HCT116 (cell line): ENCODE results near the gene MAGEF1. TPM values are rescaled to one million over a fixed set of nuclear protein-coding genes. Genes with fewer than 3 reads are reported as not detected.

Experiments used
- ATAC-seq: fragments of 200-7000 bp; cut with Tn5 transposase; 2 replicates; pipeline ENCODE4 v1.9.1; 2020; ENCODE audit warnings: mild to moderate bottlenecking, moderate library complexity
- BruUV-seq: library from RNA; stranded (reverse); fragments of 400-500 nt; replicated peaks from 2 replicates; lab custom pipeline; 2021; lab: Mats Ljungman, UMichigan
- CTCF ChIA-PET: fragments of 300-600 bp; sonication (Branson Sonifier 250); formaldehyde crosslinking; loops from one replicate; lab custom pipeline; 2021; ENCODE audit warnings: antibody characterized with exemption; lab: Charles Lee
- POLR2A ChIA-PET: fragments of 300-600, 350-600 bp; sonication (Branson Sonifier 250); formaldehyde crosslinking; loops from one replicate; lab custom pipeline; 2021; ENCODE audit warnings: antibody characterized with exemption; lab: Charles Lee
- RAD21 ChIA-PET, 2 experiments: fragments of 300-600 bp; sonication (Branson Sonifier 250); formaldehyde crosslinking; loops; one replicate each; lab custom pipeline; 2023; ENCODE audit warnings: low total read pairs in 2 of 2; ENCODE audit not compliant: uncharacterized antibody in 2 of 2, unreplicated experiment in 2 of 2, low non-redundant PET in 1 of 2; lab: Charles Lee
- DNase-seq: peaks from one replicate; pipeline ENCODE4 v3.0.0-alpha.2; 2010; ENCODE audit warnings: low read depth, low spot score
- H2AFZ ChIP-seq: fragments of 200-600 bp; shearing (Covaris generic), sonication (generic); 2 replicates; pipeline ENCODE4 v1.6.1; 2017; ENCODE audit warnings: low read depth, mixed run types, mixed read lengths, antibody characterized with exemption, low read length; ENCODE audit not compliant: poor library complexity, severe bottlenecking
- H3K27ac ChIP-seq: 2 replicates; pipeline ENCODE4 v1.5.1; 2012; ENCODE audit warnings: low read depth, low read length
- H3K27me3 ChIP-seq: fragments of 200-600 bp; sonication (generic); 2 replicates; pipeline ENCODE4 v1.6.1; 2016; ENCODE audit warnings: mixed run types, low read length, mixed read lengths; ENCODE audit not compliant: insufficient read depth
- H3K36me3 ChIP-seq, 2 experiments: fragments of 200-500 bp in 1 of 2; fragments of 200-600 bp in 1 of 2; sonication (Bioruptor generic) in 1 of 2; sonication (generic) in 1 of 2; 2 replicates each; pipeline versions ENCODE4 v1.5.1 to v1.6.1; 2014 to 2016; ENCODE audit warnings: low read length in 2 of 2, inconsistent platforms in 1 of 2, mixed read lengths in 1 of 2, mixed run types in 1 of 2; ENCODE audit not compliant: insufficient read depth in 2 of 2, control insufficient read depth in 1 of 2
- H3K4me1 ChIP-seq, 2 experiments: fragments of 200-600 bp in 1 of 2; sonication (generic) in 1 of 2; 2 replicates each; pipeline versions ENCODE4 v1.5.1 to v1.6.1; 2012 to 2017; ENCODE audit warnings: low read length in 2 of 2, inconsistent platforms in 1 of 2, mild to moderate bottlenecking in 1 of 2, mixed read lengths in 1 of 2, mixed run types in 1 of 2, moderate library complexity in 1 of 2; ENCODE audit not compliant: insufficient read depth in 2 of 2, control insufficient read depth in 1 of 2
- H3K4me2 ChIP-seq: fragments of 200-600 bp; sonication (generic); 2 replicates; pipeline ENCODE4 v1.6.1; 2017; ENCODE audit warnings: mixed run types, low read length, mixed read lengths
- H3K4me3 ChIP-seq, 2 experiments: fragments of 200-600 bp in 1 of 2; sonication (generic) in 1 of 2; replicated peaks in 1 of 2; 2 replicates each; pipeline ENCODE4 v1.5.1; 2011 to 2016; ENCODE audit warnings: low read length in 2 of 2, control low read depth in 1 of 2, low read depth in 1 of 2, mild to moderate bottlenecking in 1 of 2, mixed read lengths in 1 of 2, mixed run types in 1 of 2
- H3K79me2 ChIP-seq: fragments of 200-600 bp; sonication (generic); 2 replicates; pipeline ENCODE4 v1.6.1; 2017; ENCODE audit warnings: mild to moderate bottlenecking, mixed run types, low read length, moderate library complexity, mixed read lengths; ENCODE audit not compliant: insufficient read depth
- H3K9ac ChIP-seq: fragments of 200-600 bp; sonication (generic); 2 replicates; pipeline ENCODE4 v1.6.1; 2016; ENCODE audit warnings: low read length, mixed read lengths
- H3K9me2 ChIP-seq: fragments of 200-600 bp; sonication (generic), shearing (Covaris generic); 2 replicates; pipeline ENCODE4 v1.6.1; 2017; ENCODE audit warnings: mixed run types, mild to moderate bottlenecking, moderate library complexity; ENCODE audit not compliant: insufficient read depth
- H3K9me3 ChIP-seq, 2 experiments: fragments of 200-500 bp in 1 of 2; fragments of 200-600 bp in 1 of 2; sonication (Bioruptor generic) in 1 of 2; sonication (generic) in 1 of 2; 2 replicates each; pipeline ENCODE4 v1.6.1; 2014 to 2017; ENCODE audit warnings: low read length in 2 of 2, mixed read lengths in 2 of 2, inconsistent platforms in 1 of 2, low read depth in 1 of 2, mild to moderate bottlenecking in 1 of 2, mixed run types in 1 of 2, moderate library complexity in 1 of 2; ENCODE audit not compliant: control insufficient read depth in 1 of 2, insufficient read depth in 1 of 2
- H4K20me1 ChIP-seq: fragments of 200-600 bp; sonication (generic), shearing (Covaris generic); 2 replicates; pipeline ENCODE4 v1.6.1; 2017; ENCODE audit warnings: mixed run types, mild to moderate bottlenecking, moderate library complexity; ENCODE audit not compliant: insufficient read depth
- CBX3 ChIP-seq: IDR thresholded peaks from 2 replicates; pipeline ENCODE4 v1.6.1; 2012; ENCODE audit warnings: low read depth
- ELF1 ChIP-seq: IDR thresholded peaks from 2 replicates; pipeline ENCODE4 v1.6.1; 2012; ENCODE audit warnings: low read depth, borderline replicate concordance
- EZH2 ChIP-seq: fragments of 200-600 bp; sonication (generic); IDR thresholded peaks from 2 replicates; pipeline ENCODE4 v1.6.1; 2017; ENCODE audit warnings: antibody characterized with exemption, mixed run types
- EZH2phosphoT487 ChIP-seq: fragments of 200-600 bp; IDR thresholded peaks from 2 replicates; pipeline ENCODE4 v1.6.1; 2018; ENCODE audit warnings: antibody characterized with exemption, borderline replicate concordance
- FOSL1 ChIP-seq: IDR thresholded peaks from 2 replicates; pipeline ENCODE4 v1.6.1; 2012; ENCODE audit warnings: low read depth
- POLR2A ChIP-seq: IDR thresholded peaks from 2 replicates; pipeline ENCODE4 v1.7.0; 2011; ENCODE audit warnings: borderline replicate concordance; ENCODE audit not compliant: insufficient read depth, insufficient read length; ENCODE audit errors: extremely low read depth
- POLR2AphosphoS5 ChIP-seq: IDR thresholded peaks from 2 replicates; pipeline ENCODE4 v1.6.1; 2011; ENCODE audit warnings: mild to moderate bottlenecking, low read depth, low read length, moderate library complexity
- RAD21 ChIP-seq: IDR thresholded peaks from 2 replicates; pipeline ENCODE4 v1.6.1; 2012; ENCODE audit warnings: low read depth, mild to moderate bottlenecking
- SIN3A ChIP-seq: IDR thresholded peaks from 2 replicates; pipeline ENCODE4 v1.6.1; 2012; ENCODE audit warnings: low read depth
- SP1 ChIP-seq: IDR thresholded peaks from 2 replicates; pipeline ENCODE4 v1.6.1; 2012; ENCODE audit warnings: low read depth
- SRF ChIP-seq: IDR thresholded peaks from 2 replicates; pipeline ENCODE4 v1.6.1; 2012; ENCODE audit warnings: low read depth
- TCF7L2 ChIP-seq: IDR thresholded peaks from 2 replicates; pipeline ENCODE4 v1.7.0; 2011; ENCODE audit warnings: borderline replicate concordance, inconsistent platforms; ENCODE audit not compliant: insufficient read depth, insufficient read length; ENCODE audit errors: extremely low read depth
- YY1 ChIP-seq: IDR thresholded peaks from 2 replicates; pipeline ENCODE4 v1.6.1; 2011; ENCODE audit warnings: low read length, low read depth, moderate library complexity, mild to moderate bottlenecking; ENCODE audit not compliant: insufficient replicate concordance; ENCODE audit errors: extremely low read depth
- ZNF274 ChIP-seq: fragments of 200-500 bp; sonication (Bioruptor generic); IDR thresholded peaks from 2 replicates; pipeline ENCODE4 v1.6.1; 2014; ENCODE audit warnings: mild to moderate bottlenecking, low read depth, low read length, inconsistent platforms
- intact Hi-C: fragments of 100-400 bp; cut with micrococcal nuclease; formaldehyde crosslinking; loops from 2 replicates; pipeline ENCODE4 v1.10.0; 2022
- total RNA-seq: library from RNA; stranded (reverse); gene quantifications from one replicate; pipeline ENCODE4 v1.2.1, GENCODE V29; 2021; ENCODE audit not compliant: unreplicated experiment
- TF ChIP-seq, protein P1 (sequence below): IDR thresholded peaks from 2 replicates; pipeline ENCODE4 v1.6.1; 2012
- TF ChIP-seq, protein P2 (sequence below), 3 experiments: fragments of 200-600 bp in 1 of 3; sonication (generic) in 1 of 3; IDR thresholded peaks in 2 of 3; conservative IDR thresholded peaks in 1 of 3; 2 replicates each; pipeline ENCODE4 v1.5.1; 2012 to 2017; ENCODE audit warnings: low read depth in 2 of 3, low read length in 2 of 3, antibody characterized with exemption in 1 of 3, borderline replicate concordance in 1 of 3, control low read depth in 1 of 3, mild to moderate bottlenecking in 1 of 3, mixed read lengths in 1 of 3, mixed run types in 1 of 3, moderate library complexity in 1 of 3; ENCODE audit not compliant: insufficient read depth in 1 of 3
- TF ChIP-seq, protein P3 (sequence below): IDR thresholded peaks from 2 replicates; pipeline ENCODE4 v1.6.1; 2012

Gene MAGEF1
- total RNA-seq, 1 experiment from 2014 or later, result 44.1 TPM

DNA sequence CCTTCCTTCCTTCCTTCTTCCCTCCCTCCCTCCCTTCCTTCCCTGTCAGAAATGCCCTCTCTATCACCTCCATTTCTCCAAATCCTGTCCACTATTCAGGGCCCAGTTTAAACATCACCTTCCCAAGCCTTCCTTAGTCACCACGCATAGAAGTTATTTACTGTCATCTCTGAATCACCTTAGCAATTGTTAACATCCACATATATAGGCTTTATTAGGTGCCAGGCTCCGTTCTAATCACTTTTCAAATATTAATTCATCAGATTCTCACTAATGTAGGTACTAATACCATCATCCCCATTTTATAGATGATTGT lies 1.1 kb upstream of the MAGEF1 start:
- H3K4me3 ChIP-seq, result no peak overlapping the region
- H3K4me2 ChIP-seq, result no peak overlapping the region
- ChIA-PET CTCF (no interaction called here), RAD21 (no interaction called here), POLR2A (no interaction called here)
- ATAC-seq (no peak), DNase-seq (no peak)
- BruUV-seq, result no TSS peak
- H4K20me1 ChIP-seq, result no peaks in the 10 kb centered on the region
- intact Hi-C loops, result no loop called here
- peaks cover 26% of the 10 kb centered on the region for H3K79me2 ChIP-seq
- 0 out of 2 replicates have a peak, but pooled peaks cover 2% of the 10 kb centered on the region for H3K9me2 ChIP-seq
- peaks cover 15 to 28% of the 10 kb centered on the region in 2 experiments; a peak in 3 of 4 replicates for H3K4me1 ChIP-seq
- H3K9ac ChIP-seq, result no peak overlapping the region
- H3K27ac ChIP-seq, result no peak overlapping the region
- H3K27me3 ChIP-seq, result no peaks in the 10 kb centered on the region
- no peak for TF ChIP-seq FOSL1
- TF ChIP-seq EZH2, result no peak
- no peak for TF ChIP-seq TCF7L2
- TF ChIP-seq RAD21, result no peak
- no peak for TF ChIP-seq EZH2phosphoT487
- TF ChIP-seq, protein P1, sequence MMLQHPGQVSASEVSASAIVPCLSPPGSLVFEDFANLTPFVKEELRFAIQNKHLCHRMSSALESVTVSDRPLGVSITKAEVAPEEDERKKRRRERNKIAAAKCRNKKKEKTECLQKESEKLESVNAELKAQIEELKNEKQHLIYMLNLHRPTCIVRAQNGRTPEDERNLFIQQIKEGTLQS, result no peak
- TF ChIP-seq POLR2A, result no peak
- no peak for TF ChIP-seq ELF1
- TF ChIP-seq, protein P2, sequence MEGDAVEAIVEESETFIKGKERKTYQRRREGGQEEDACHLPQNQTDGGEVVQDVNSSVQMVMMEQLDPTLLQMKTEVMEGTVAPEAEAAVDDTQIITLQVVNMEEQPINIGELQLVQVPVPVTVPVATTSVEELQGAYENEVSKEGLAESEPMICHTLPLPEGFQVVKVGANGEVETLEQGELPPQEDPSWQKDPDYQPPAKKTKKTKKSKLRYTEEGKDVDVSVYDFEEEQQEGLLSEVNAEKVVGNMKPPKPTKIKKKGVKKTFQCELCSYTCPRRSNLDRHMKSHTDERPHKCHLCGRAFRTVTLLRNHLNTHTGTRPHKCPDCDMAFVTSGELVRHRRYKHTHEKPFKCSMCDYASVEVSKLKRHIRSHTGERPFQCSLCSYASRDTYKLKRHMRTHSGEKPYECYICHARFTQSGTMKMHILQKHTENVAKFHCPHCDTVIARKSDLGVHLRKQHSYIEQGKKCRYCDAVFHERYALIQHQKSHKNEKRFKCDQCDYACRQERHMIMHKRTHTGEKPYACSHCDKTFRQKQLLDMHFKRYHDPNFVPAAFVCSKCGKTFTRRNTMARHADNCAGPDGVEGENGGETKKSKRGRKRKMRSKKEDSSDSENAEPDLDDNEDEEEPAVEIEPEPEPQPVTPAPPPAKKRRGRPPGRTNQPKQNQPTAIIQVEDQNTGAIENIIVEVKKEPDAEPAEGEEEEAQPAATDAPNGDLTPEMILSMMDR (IDR thresholded peaks at IDR 0.05 in 2 of 3, conservative IDR thresholded peaks at IDR 0.05 in 1 of 3; ENCODE audit: borderline replicate concordance in 1 of 3, insufficient read depth in 1 of 3, low read depth in 2 of 3, low read length in 2 of 3), result no peak
- no peak for TF ChIP-seq ZNF274
- no peak for TF ChIP-seq CBX3
- TF ChIP-seq SP1, result no peak
- TF ChIP-seq, protein P3, sequence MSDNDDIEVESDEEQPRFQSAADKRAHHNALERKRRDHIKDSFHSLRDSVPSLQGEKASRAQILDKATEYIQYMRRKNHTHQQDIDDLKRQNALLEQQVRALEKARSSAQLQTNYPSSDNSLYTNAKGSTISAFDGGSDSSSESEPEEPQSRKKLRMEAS, result no peak
- no peak for TF ChIP-seq SIN3A
- TF ChIP-seq SRF, result no peak
- TF ChIP-seq YY1, result no peak
- no peak for TF ChIP-seq POLR2AphosphoS5
- H3K36me3 ChIP-seq, result 0 out of 4 replicates have a peak, but pooled peaks cover 0 to 3% of the 10 kb centered on the region in 2 experiments
- no peaks in the 10 kb centered on the region for H3K9me3 ChIP-seq
- no peak overlapping the region for H2AFZ ChIP-seq
